ENCODE data around the gene ZDHHC11.
"Not testable (repeated sequence)": the region's sequence is repeated elsewhere in the genome, so short reads cannot be mapped to it uniquely, and the experiment has no call there.

- TF ChIP-seq EZH2 (IDR thresholded peaks at IDR 0.05; ENCODE audit: borderline replicate concordance); CTCF (IDR thresholded peaks at IDR 0.05; ENCODE audit: poor library complexity): not testable (repeated sequence)
These were observed 4.8 kb downstream of the ZDHHC11 start for GRCh38 chr5:845676-846601.
